Islet precursor cell (in vitro differentiated cells): ENCODE data around the gene PTGES3L.
A peak's percentile ranks its signal among the peaks of the same experiment; 100 is the strongest.

Experiments
- DNase-seq: peaks from one replicate; pipeline ENCODE4 v3.0.0-alpha.2; 2018

The PTGES3L gene

DNA sequence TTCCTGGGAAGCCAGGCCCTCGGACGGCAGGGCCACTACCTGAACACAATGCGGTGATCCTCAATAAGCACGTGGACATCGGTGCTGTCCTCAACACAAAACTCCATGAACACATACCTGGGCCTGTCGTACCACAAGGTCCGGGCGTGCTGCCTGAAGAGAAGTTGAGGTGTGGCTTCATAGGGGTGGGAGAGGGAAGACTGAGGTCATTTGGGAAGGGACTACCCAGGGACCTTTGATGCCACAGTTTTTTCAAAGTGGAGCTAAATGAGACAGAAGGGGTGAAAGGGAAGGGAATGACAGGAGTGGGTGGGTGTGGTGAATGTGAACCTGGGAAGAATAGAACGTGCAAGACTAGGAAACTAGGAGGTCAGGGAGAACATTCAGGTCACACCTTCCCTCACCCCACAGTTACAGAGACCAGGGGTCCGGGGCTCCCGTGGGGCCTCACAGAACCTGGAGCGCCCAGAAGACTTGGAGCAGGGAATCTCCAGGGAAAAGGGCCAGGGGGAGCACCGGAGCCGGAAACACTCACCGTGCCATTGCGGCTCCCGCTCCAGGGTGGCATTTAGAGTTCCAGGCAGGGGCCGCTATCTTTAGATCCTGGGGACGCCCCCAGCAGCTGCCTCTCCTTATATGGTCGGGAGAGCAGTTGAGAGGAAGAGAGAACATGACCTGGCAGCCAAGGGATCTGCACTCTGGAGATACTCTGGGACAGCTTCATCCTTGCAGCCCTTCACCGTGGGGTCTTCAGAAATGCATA is at the start of gene PTGES3L:
Gene PTGES3L (minus strand): TSS at position 570 of the 763 bp plus-strand sequence. CDS start 27 bp downstream, at position 543.
- peak; percentile 92 for DNase-seq

DNA sequence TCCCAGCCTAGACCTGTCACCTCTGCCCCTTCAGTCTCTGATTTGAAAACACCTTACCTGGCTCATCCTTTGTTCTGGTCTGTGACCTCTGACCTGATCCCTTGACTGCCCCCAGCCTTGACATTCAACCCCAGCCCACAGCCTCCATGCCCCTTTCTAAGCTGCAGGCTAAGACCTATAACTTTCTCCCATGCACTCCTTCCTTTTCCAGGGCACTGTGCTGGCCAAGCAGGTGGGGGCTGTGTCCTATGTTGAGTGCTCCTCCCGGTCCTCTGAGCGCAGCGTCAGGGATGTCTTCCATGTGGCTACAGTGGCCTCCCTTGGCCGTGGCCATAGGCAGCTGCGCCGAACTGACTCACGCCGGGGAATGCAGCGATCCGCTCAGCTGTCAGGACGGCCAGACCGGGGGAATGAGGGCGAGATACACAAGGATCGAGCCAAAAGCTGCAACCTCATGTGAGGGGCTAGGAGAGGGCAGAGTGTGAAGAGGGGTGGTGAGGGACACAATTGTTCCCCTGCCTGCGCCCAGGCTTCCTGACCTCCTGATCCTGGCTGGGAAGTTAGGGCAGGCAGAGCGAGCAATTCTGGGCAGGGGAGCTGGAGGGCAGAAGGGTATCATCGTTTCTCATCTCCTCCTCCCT is 48.5 kb upstream of the PTGES3L start:
- DNase-seq = no peak

DNA sequence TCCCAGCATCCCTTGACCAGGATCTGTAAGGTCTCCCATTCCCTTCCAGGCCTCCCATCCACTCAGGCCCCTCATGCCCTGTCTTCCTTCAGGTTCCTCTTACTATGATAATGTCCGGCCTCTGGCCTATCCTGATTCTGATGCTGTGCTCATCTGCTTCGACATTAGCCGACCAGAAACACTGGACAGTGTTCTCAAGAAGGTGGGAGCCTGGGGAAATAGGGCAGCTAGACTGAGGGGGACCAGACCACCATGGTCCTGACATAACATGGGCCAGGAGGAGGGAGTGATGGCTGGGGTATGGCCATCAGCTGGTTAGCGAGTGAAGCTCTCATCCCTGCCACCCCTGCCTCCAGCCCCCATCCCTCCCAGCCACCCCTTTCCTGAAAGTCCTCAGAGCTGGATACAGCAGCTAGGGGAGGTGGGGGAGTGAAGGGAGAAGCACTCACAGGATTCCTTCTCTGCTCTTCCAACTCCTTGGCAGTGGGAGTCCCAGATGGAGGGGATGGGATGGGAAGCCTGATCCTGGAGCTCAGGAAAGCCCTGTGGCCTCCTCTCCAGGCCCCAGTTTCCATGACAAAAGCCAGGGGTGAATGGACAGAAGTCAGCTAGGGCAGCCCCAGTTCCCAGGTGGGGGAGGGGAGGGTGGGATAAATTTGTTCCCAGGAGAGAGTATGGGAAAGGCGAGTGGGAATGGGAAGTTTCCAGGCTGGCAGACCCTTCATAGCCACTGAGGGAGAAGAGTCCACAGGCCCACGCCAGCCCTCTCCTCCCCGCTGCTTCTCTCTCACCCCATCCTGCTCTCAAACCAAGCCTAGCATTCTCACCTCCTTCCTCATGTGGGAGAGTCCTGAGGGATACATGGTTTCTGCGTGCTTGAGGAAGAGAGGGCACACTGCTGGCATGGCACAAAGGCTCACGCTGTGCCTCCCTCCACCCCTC is 47.5 kb upstream of the PTGES3L start:
- DNase-seq = no peak

DNA sequence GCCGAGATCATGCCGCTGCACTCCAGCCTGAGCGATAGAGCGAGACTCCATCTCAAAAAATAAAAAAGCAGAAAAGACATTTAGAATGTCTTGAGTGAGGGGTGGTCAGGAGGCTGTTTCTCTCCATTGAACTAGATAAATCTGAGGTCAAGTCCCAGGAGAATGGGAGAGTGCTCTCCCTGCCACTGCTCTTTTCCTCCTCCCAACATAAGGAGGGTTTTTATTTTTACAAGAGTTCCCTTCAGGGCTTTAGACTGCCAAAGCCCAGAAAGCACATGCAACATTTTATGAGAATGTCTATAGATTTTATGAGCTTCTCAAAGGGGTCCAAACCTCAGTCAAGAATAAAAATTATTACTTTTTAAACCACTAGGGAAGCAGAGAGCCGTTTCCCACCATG is 46.7 kb upstream of the PTGES3L start:
- no peak for DNase-seq

DNA sequence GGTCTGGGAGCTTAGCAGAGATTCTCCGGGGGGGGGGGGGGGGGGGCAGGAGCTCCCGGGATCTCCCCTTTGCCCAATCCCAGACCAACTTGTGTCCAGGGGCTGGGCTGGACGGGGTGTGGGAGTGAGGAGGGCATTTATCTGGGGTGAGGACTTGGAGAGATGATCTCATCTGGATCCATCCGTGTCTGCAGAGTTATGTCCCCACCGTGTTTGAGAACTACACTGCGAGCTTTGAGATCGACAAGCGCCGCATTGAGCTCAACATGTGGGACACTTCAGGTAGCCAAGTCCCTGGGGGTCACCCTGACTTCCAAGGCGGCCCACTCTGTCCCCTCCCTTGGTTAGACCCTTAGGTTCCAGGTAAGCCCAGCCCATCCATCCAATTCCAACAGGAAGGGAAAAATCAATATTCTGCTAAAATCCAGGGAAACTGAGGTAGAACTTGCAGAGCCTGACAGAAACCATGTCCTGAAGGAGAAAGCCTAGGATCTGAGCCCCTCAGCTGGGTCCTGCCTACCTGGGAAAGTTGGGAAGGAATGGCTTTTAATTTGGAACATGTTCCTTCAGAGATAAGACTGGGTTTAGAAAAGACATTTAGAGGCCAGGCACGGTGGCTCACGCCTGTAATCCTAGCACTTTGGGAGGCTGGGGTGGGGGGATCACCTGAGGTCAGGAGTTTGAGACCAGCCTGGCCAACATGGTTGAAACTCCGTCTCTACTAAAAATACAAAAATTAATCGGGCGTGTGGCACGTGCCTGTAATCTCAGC is 46.1 kb upstream of the PTGES3L start:
- DNase-seq = no peak

DNA sequence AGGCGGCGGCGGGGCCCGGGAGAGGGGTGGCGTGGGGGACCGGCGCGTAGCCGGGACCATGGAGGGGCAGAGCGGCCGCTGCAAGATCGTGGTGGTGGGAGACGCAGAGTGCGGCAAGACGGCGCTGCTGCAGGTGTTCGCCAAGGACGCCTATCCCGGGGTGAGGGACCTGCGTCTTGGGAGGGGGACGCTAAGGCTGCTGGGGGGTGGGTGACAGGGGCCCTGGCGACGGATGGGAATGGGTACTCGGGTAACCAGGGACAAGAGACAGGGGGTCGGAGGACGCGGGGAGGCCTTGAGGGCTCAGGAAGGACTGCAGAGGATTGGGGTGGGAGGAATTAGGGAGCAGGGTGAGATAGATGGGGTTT is 45.4 kb upstream of the PTGES3L start:
- no peak for DNase-seq

DNA sequence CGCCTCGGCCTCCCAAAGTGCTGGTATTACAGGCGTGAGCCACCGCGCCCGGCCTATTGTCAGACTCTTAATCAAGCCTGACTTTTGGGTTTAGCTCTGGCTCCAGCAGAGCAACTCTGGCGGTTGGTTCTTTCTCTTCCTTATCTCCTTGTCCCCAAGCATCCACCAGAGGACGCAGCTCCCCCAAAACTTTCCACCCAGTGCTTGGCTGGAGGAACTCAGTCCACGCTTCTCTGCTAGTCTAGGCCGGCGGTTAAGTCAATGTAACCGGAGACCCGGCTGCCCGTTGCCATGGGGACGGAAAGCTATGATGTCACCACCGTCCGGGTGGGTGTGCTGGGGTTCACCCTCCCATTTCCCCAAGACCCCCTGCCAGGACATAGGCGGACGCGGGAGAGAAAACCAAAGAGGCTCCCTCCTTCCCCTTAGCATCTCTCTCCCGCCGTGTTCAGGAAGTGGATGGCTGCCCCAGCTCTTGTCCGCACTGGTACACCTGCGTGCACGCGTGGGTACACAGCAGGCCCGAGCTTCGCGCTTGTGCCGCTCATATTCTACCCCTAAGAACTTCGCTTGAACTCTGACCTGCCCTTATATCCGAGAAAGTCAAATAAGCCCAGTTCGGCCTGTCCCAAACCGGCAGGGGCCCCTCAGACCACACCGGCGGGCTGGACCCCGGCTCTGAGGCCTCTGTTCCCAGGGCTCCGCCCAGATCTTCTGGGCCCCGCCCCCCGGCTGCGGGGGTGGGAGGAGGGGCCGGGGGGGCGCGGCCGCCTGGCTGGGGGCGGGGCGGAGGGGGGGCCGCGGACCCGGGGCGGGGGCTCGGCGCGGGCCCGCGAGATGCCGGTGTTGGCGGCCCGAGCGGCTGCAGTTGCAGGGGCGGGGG is 44.8 kb upstream of the PTGES3L start, which contains the start of gene RND2:
Gene RND2 (plus strand): TSS at position 825 of the 883 bp plus-strand sequence. CDS start 117 bp downstream, outside the sequence.
- peak; percentile 99 for DNase-seq

DNA sequence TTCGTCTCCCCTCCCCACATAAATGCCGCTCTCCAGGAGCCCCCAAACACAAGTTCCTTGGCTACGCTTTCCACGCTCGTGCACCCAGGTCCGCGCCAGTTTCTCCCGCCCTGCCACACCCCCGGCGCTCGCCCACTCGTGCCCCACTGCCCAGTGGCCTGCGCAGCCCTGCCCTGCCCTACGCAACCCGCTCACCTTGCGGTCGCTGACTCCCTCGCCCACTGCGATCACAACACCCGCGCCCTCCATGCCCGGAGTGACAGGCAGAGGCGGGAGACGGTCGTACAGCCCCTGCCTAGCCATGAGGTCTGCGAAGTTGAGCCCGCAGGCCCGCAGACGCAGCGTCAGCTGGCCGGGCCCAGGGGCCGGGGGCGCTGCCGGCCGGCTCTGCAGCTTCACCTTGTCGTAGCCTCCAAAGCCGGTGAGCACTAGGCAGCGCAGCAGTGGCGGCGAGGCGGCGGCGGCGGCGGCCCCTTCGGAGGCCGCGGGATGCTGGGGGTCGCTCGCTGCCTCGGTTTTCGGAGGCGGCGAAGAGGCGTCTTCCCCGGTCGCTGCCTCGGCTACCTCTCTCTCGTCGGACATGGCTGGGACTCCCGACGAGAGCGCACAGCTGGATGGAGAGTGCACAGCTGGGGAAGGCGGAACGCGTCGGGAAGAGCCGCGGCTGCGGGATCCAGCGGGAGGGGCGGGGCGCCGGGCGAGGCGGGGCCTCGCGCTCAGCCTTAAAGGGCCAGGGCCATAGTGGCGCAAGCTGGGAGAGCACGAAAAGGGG is 42.0 kb upstream of the PTGES3L start, which contains the start of gene VAT1:
Gene VAT1 (minus strand): TSS at position 645 of the 772 bp plus-strand sequence. CDS start 63 bp downstream, at position 582.
- DNase-seq = peak; percentile 92

DNA sequence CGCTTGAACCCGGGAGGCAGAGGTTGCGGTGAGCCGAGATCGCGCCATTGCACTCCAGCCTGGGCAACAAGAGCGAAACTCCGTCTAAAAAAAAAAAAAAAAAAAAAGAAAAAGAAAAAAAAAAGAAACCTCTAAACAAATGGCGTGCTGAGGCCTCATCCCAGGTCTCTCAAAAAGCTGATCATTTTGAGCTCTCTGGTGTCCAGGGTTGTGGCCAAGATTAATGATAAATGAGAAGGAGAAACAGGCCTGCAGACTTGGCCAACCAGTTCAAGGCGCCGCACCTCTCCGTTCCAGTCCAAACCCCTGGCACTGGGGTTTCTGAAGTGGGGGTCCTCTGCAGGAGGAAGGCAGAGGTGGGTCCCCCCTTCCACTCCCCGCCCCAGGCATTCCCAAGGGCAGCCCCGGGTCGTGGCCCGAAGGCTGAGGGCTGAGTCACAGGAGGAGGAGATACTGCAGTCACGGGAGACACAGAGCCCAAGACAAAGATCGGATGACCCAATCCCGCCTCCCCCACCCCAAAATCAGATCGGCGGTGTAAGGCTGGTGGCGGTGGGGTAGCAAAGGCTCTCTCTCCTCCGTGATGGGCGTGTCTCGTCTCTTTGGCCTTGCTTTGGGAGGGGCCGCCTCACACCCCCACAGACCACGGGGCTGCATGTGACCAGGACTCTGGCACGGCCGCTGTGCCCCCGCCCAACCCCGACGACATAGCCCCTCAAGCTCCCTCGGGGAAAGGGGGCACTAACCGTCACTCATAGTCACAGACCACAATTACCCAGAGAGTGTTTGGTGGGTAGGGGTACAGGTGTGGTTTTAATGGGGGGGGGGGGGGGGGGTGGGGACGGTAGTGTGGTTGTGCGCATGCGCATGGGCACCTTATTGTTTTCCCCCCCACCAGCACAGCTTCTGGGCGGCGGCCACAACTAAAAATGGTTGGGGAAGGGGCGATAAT is 41.2 kb upstream of the PTGES3L start:
- peak; percentile 95 for DNase-seq

DNA sequence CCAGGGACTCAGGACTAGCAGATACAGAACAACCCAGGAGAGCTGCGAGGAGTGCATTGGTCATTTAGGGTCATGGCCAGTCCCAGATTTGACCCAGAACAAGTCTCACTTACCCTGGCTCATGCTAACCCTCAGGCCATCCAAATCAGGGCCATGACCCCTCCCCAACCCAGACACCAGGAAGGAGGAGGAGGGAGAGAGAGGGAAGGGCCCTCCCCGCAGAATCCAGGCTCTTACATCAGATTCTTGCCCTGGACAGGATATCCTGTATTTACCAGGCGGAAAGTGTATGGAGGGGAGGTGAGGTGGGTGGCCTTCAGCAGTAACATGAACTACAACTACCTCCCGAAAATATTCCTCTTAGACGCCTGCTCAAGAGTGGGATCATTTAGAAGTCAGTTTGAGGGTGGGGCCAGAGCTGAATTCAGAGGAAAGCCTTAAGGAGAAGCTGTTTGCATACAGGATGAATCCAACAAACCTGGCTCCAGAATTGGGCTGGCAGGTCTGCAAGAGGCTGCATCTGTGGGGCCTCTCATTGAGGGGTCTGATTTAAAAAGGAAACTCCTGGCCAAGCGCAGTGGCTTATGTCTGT is 40.2 kb upstream of the PTGES3L start:
- peak; percentile 86 for DNase-seq

DNA sequence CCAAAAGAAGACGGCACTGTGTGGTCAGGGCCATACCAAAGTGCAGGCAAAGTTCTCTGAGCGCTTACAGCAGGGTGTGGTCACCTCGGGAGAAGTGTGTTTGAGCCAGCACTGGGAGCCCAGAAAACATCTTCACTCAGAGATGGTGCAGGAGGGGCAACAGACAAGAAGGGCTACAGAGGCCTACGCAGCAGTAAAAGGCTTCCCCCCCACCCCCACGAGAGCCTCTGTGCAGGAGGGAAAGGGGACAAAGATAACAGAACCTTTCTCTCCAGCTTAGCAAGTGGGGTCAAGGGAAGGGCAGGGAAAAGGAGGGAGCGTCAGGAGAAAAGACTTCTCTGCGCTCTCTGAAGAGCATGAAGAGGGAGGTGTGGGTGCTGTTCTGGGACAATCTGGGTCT is 39.5 kb upstream of the PTGES3L start:
- no peak for DNase-seq

DNA sequence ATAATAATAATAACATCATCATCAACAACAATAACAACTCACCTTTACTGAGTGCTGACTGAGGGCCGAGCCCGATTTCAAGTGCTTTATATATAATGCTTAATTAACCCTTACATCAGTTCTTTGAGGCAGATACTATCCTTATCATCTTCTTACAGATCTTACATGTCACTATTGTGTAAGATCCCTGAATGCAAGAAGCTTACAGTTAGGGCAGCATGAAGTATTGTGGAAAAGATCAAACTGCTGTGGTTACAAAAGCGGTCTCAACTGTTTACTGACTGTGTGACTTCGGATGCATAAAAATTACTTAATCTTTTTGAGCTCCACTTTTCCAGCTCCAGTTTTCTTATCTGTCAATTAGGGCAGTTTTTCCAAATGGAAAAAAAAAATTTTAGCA is 39.1 kb upstream of the PTGES3L start:
- DNase-seq = no peak

DNA sequence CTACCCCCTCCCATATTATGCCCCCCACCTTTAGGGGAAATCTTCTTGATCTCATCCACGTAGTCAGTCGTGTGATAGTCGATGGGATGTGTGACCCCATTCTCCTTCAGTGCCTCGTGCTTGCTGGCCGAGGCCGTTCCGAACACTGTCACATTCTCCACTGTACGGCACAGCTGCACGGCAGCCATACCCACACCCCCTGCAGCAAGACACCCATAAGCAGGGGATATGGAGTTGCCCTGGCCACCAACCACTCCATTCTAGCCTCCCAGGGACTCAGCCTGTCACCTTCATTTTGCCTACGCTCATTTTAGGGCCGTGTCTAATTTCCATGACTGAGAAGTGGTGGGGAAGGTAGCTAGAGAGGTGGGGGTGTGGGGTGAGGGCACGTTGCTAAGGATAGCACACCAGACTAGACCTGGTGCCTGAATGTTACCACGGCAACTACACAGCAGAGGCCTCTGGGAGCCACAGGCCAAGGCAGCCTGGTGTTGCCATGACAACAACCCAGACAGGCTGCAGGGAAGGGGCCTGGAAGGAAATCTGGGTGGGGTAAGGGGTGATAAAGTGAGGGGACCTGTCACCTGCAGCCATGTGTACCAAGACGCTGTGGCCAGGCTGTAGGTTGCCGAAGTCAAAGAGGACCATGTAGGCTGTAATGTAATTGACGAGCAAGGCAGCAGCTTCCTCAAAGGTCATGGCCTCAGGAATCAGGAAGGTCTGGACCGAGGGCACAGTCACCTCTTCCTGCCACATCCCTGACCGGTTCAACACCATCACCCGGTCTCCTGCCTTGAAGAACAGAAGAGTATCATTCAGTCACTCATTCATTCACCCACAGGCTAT is 38.4 kb upstream of the PTGES3L start:
- DNase-seq = peak; percentile 81

DNA sequence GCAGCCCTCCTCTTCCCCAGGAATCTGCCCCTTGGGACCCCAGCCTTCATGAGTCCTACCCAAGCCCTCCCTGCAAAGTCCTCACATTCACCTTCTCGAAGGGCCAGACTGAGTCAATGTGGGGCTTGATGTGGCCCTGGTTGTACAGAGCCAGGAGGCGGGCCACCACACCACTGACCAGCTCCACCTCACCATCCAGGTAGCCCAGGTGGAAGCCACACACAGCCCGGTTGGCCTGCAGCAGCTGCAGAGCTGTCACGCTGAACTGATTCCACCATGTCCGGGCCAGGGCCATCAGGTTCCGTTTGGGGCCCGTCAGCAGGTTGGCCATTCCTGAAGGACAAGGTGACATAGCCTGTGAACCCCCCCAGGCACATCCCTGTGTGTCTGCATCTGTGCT is 36.3 kb upstream of the PTGES3L start:
- no peak for DNase-seq

DNA sequence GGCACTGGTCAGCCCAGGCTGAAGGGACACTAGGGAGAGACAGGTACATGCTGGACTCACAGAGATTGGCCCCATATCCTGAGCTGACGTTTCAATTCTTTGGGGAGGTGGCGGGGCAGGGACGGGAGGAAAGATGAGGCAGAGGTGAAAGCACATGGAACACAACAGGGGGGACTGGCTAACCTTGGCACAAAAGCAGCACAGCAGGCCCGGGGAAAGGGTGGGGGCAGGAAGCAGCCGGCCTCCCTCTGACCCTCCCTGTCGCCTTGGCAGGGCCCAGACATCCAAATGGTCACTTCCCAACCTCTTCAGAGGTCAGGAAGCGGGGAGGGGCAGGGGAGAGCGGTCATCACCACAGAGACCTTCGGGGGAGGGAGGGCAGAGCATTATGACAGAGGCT is 35.7 kb upstream of the PTGES3L start:
- no peak for DNase-seq

DNA sequence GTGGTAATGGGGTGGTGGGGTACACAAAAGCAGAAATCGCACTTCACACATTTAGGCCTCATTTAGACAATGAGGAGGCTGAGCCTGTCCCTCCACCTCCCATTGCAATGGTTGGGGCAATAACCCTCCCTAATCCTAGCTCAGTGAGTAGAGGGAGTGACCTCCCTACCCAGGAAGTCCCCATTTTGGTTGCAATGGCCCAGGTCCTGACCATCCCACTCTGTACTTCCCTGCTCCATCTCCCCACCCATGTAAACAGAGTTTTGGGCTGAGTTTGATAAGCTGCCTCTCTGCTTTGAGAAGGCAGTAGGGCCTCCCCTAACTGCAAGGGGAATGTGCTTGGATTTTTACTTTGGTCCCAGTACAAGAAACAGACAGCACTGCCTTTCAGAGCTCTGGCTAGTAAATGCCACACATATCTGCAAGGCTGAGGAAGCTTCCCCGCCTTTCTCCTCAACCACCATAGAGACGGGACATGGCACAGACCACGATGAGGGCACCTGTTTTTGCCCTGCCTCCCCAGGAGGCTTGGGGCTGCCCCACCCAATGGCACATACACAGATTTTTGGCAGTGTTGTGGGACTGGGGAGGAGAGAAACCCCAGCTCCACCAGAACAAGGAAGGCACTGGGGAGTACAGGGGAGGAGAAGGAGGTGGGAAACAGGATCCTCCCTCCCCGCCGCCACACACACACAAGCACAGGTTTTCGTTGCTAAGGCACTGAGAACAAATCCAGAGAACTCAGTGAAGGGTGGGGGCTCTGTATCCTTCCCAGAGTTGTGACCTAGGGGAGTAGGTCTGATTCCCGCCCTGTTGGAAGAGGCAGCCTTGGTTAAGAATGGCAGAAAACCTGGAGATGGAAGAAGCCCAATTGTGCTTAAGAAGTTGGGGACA is 35.0 kb upstream of the PTGES3L start:
- no peak for DNase-seq
